ENCODE data around the gene SLC28A1. TPM values are rescaled to one million over a fixed set of nuclear protein-coding genes. Genes with fewer than 3 reads are reported as not detected.

The SLC28A1 gene
- total and polyA plus RNA-seq, 2 experiments from 2014 or later: 2.5 to 3.0 TPM

DNA sequence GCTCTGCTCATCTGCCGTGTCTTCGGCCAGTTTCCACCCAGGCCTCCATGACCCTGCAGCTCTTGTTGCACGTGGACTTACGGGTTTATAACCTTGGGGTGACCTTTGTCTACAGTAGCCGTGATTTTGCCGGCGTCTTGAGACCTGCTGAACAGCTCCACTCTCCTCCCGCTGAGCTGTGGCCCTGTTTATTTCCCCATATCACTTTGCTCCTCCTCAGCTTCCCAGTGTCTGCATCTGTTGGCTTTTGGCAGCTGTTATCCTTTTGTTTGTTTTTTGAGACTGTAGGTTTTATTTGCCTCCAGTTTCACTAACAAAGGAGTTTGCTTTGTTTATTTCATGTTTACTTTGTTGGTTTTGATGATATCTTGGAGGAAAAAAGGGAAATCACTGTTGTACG lies 29.3 kb upstream of the SLC28A1 start:
- Histone ChIP-seq H4K20me1 (ENCODE audit: insufficient read depth, poor library complexity, severe bottlenecking) (no peaks in the 10 kb centered on the region), H3K27me3 (no peaks in the 10 kb centered on the region), H3K4me1 (ENCODE audit: insufficient read depth) (no peaks in the 10 kb centered on the region), H3K9me2 (replicated peaks; ENCODE audit: insufficient read depth) (no peaks in the 10 kb centered on the region), H3K79me2 (no peaks in the 10 kb centered on the region), H2AFZ (no peak overlapping the region), H3K36me3 (replicated peaks; ENCODE audit: insufficient read depth, low read depth) (no peaks in the 10 kb centered on the region), H3K9me3 (ENCODE audit: low read depth) (no peaks in the 10 kb centered on the region), H3K4me2 (no peak overlapping the region), H3K27ac (no peak overlapping the region), H3K4me3 (no peak overlapping the region)
- no peak for DNase-seq (ENCODE audit: low spot score)
- 59% methylated on average over 9 of the region's 9 CpGs for WGBS (ENCODE audit: low lambda C conversion rate, missing lambda C conversion rate)
- TF ChIP-seq, protein P1, sequence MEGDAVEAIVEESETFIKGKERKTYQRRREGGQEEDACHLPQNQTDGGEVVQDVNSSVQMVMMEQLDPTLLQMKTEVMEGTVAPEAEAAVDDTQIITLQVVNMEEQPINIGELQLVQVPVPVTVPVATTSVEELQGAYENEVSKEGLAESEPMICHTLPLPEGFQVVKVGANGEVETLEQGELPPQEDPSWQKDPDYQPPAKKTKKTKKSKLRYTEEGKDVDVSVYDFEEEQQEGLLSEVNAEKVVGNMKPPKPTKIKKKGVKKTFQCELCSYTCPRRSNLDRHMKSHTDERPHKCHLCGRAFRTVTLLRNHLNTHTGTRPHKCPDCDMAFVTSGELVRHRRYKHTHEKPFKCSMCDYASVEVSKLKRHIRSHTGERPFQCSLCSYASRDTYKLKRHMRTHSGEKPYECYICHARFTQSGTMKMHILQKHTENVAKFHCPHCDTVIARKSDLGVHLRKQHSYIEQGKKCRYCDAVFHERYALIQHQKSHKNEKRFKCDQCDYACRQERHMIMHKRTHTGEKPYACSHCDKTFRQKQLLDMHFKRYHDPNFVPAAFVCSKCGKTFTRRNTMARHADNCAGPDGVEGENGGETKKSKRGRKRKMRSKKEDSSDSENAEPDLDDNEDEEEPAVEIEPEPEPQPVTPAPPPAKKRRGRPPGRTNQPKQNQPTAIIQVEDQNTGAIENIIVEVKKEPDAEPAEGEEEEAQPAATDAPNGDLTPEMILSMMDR (IDR thresholded peaks at IDR 0.05; ENCODE audit: poor library complexity): no peak
- no peak for TF ChIP-seq EZH2 (IDR thresholded peaks at IDR 0.05; ENCODE audit: borderline replicate concordance)
- TF ChIP-seq EZH2phosphoT487 (IDR thresholded peaks at IDR 0.05; ENCODE audit: low read depth, severe bottlenecking, unreplicated experiment): no peak

DNA sequence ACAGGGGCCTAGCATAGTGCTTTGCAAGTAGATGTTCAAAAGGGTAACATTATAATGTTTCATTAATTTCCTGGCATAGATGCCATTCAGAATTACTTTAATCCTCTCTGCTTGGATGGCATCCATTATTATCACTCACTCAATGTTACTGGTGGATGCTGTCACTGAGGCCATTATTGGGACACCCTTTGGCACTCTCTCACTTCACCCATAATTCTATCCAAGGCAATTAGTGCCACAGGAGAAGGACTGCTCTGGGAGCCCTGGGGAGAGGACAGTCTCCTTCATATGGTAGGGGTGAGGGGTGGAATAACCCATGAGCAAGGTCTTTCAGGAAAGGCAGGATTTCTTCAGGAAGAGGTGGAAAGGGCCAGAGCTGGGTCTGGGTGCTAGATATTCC lies 28.7 kb upstream of the SLC28A1 start:
- H3K4me1 ChIP-seq (ENCODE audit: insufficient read depth): no peaks in the 10 kb centered on the region
- H4K20me1 ChIP-seq (ENCODE audit: insufficient read depth, poor library complexity, severe bottlenecking): no peaks in the 10 kb centered on the region
- H3K9me2 ChIP-seq (replicated peaks; ENCODE audit: insufficient read depth): no peaks in the 10 kb centered on the region
- DNase-seq (ENCODE audit: low spot score): no peak
- H3K27me3 ChIP-seq: no peaks in the 10 kb centered on the region
- no peaks in the 10 kb centered on the region for H3K9me3 ChIP-seq (ENCODE audit: low read depth)
- no peaks in the 10 kb centered on the region for H3K36me3 ChIP-seq (replicated peaks; ENCODE audit: insufficient read depth, low read depth)
- no peaks in the 10 kb centered on the region for H3K79me2 ChIP-seq
- H2AFZ ChIP-seq: no peak overlapping the region
- no peak overlapping the region for H3K4me2 ChIP-seq
- no peak overlapping the region for H3K27ac ChIP-seq
- no peak for TF ChIP-seq EZH2phosphoT487 (IDR thresholded peaks at IDR 0.05; ENCODE audit: low read depth, severe bottlenecking, unreplicated experiment)
- TF ChIP-seq EZH2 (IDR thresholded peaks at IDR 0.05; ENCODE audit: borderline replicate concordance): no peak
- TF ChIP-seq, protein P1 (IDR thresholded peaks at IDR 0.05; ENCODE audit: poor library complexity): no peak
- H3K4me3 ChIP-seq: no peak overlapping the region

DNA sequence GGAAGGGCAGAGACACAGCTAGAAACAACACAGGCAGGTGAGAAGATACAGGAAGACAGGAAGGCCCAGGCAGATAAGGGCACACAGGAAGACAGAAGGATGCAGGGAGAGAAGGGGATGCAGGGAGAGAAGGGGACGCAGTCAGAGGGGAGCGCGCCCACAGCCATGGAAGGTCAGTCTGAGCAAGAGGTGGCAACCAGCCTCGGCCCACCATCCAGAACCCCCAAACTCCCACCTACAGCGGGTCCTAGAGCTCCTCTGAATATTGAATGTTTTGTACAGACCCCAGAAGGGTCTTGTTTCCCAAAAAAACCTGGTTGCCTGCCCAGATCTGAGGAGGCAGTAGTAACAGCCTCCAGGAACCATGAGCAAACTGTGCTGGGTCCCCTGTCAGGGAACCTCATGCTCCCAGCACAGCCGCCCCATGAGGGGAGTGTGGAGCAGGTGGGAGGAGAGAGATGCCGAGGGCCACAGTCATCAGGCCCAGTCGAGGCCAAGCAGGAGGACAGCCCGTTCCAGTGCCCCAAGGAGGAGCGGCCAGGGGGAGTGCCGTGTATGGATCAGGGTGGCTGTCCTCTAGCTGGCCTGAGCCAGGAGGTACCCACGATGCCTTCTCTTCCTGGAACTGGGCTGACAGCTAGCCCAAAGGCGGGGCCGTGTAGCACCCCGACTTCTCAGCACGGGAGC lies 27.6 kb upstream of the SLC28A1 start:
- no peak overlapping the region for H2AFZ ChIP-seq
- H3K4me3 ChIP-seq: no peak overlapping the region
- H3K36me3 ChIP-seq (replicated peaks; ENCODE audit: insufficient read depth, low read depth): no peaks in the 10 kb centered on the region
- no peaks in the 10 kb centered on the region for H4K20me1 ChIP-seq (ENCODE audit: insufficient read depth, poor library complexity, severe bottlenecking)
- H3K4me1 ChIP-seq (ENCODE audit: insufficient read depth): no peaks in the 10 kb centered on the region
- no peak for DNase-seq (ENCODE audit: low spot score)
- TF ChIP-seq EZH2phosphoT487 (IDR thresholded peaks at IDR 0.05; ENCODE audit: low read depth, severe bottlenecking, unreplicated experiment) (no peak), EZH2 (IDR thresholded peaks at IDR 0.05; ENCODE audit: borderline replicate concordance) (no peak)
- TF ChIP-seq, protein P1 (IDR thresholded peaks at IDR 0.05; ENCODE audit: poor library complexity): no peak
- H3K79me2 ChIP-seq: no peaks in the 10 kb centered on the region
- H3K4me2 ChIP-seq: no peak overlapping the region
- no peaks in the 10 kb centered on the region for H3K9me3 ChIP-seq (ENCODE audit: low read depth)
- no peaks in the 10 kb centered on the region for H3K9me2 ChIP-seq (replicated peaks; ENCODE audit: insufficient read depth)
- no peak overlapping the region for H3K27ac ChIP-seq
- WGBS (ENCODE audit: low lambda C conversion rate, missing lambda C conversion rate): 94% methylated on average over 16 of the region's 16 CpGs
- H3K27me3 ChIP-seq: no peaks in the 10 kb centered on the region

All from hepatocyte (in vitro differentiated cells).